T-helper 9 cell (primary cell): ENCODE data around the gene PLEKHA5.
"Not testable (repeated sequence)": the region's sequence is repeated elsewhere in the genome, so short reads cannot be mapped to it uniquely, and the experiment has no call there.

Experiments used
- DNase-seq: peaks from one replicate; pipeline ENCODE4 v3.0.0-alpha.2; 2020

PLEKHA5 gene

DNA sequence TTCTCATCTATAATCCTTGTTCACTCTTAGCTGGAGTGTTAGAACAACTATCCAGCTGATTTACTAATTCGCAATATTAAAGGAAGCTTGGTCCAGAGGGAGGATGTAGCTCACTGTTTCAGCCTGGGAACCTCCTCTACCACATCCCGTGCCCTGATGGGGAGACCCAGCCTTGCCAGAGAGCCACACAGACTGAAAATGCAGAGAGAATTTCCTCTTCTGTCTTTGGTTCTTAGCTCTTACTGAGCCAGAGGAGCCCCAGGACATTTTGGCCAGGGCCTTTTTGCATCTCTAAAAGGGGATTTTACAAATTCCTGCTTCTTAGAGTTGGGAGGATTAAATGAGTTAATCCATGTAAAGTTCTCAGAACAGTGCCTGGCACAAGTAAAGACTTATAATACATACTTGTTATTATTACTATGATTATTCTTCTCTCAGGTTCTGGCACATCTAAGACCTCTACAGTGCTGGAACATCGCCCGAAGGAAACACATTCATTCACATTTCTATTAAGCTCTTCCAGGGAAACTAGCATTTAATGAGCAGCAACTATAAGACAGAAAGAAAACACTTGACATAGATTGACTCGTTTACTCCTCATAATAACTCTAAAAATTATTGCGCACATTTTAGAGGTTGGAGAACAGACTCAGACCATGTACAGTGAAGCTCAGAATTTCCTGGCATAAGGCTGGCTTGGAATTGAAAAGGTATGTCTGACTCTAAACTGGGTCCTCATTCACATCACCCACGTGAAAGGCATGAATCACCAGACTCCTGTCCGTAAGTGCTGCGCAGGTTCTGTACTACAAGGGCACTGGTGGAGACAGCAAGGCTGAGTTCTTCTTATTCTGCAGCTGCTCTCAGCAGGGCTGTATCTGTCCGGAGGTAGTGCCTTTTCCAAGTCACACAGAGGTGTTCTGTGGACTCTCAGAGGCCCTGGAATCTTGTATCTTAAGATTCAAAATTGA, 282.0 kb downstream of the PLEKHA5 start:
- DNase-seq: no peak

DNA sequence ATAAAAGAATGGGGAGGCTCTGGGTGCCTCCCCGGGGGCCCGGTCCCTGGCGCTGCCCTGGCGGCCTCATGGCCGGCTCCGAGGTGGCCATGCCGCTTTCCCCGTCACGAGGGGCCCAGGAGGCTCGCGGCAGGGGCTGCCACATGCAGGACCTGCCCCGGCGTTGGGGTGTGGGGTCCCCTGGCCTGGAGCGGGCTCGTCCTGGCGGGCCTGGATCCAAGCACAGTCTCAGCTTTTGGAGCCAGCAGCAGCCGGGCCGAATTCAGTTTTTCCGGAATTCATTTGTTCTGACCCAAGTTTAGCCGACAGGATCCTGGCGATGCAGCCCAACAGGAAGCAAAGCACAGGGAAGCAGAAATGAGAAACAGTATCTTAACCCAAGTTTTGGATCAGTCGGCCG, 283.3 kb downstream of the PLEKHA5 start:
- DNase-seq: no peak

DNA sequence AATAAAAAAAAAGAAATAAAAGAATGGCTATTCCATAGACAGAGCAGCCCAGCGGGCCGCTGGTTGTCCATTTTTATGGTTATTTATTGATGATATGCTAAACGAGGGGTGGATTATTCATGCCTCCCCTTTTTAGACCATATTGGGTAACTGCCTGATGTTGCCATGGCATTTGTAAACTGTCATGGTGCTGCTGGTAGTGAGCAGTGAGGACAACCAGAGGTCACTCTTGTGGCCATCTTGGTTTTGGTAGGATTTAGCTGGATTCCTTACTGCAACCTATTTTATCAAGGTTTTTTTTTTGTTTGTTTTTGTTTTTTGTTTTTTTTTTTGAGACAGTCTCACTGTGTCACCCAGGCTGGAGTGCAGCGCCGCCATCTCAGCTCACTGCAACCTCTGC, 284.0 kb downstream of the PLEKHA5 start:
- not testable (repeated sequence) for DNase-seq

DNA sequence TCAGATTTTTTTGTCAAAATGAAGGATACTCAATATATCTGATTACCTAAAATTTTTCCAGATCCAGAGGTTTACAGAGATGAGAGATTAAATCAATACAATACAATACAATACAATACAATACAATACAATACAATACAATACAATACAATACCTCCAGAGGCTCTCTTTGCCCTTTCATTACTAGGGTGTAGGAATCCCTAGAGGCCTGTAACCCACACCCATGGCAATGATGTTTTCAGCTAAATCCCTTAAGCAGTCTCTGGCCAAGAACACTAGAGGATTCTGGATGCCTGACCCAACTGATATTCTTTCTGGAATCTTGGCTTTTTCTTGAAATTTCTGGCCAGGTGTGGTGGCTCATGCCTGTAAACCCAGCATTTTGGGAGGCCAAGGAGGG, 286.0 kb downstream of the PLEKHA5 start:
- no peak for DNase-seq

DNA sequence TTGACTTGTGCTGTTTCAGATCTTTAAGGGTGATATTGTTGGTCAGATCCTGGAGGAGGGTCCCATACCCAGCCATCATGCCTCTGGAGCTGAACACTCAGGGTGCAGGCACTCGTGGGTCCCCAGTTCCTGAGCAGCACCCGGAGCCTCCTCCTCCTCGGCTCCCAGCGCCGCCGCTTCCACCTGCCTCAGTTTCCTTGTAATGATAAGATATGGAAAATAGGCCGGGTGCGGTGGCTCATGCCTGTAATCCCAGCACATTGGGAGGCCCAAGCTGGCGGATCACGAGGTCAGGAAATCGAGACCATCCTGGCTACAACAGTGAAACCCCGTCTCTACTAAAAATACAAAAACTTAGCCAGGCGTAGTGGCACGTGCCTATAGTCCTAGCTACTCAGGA, 289.6 kb downstream of the PLEKHA5 start:
- DNase-seq: no peak

DNA sequence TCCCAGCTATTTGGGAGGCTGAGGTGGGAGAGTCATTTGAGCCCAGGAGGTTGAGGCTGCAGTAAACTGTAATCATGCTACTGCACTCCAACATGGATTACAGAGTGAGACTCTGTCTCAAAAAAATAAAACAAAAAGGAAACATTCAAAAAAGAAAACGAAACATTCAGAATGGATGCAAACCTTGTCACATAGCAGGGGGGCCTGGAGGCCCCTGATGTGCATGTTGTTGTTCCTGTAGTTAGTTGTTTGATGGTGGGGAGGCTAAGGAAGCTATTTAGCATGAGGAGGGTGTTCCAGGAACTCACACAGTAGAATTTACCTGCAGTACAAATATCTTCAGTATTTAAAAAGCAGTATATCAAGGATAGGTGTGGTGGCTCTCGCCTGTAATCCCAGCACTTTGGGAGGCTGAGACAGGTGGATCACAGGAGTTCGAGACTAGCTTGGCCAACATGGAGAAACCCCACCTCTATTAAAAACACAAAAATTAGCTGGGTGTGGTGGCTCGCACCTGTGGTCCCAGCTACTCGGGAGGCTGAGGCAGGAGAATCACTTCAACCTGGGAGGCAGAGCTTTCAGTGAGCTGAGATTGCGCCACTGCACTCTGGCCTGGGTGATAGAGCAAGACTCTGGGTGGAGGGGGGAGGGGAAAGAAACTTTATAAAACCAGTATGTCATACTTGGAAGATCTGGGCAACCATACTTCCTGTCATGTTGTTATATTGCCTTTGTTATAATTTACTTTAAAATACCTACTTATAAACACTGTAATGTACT, 292.2 kb downstream of the PLEKHA5 start:
- DNase-seq: no peak

DNA sequence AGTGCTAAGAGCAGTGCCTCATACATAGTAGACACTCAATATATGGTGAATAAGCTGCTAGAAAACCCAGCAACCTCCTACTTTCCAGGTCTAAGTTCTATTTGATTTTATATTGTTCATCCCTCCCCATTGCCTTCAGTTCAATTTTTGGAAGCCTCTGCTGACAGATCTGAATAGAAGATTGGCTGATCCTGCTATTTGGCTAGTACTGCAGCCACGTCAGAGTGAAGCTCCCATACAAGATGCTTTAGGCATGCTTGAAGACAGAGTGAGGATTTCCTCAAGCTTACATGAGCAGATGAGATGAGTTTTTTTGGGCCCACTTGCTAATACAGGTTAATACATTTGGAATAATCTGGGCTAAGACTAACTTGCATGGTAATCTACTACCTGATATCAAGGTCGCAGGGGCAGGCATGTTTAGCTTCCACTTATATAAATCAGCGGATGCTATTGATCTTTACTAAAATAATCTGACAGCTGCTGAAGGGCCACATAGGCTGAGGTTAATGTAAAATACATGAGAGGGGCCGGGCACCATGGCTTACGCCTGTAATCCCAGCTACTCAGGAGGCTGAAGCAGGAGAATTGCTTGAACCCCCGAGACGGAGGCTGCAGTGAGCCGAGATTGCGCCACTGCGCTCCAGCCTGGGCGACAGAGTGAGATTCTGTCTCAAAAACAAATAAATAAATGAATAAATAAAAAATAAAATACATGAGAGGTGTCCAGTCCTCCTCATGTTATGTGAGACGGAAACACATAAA, 293.8 kb downstream of the PLEKHA5 start:
- DNase-seq: no peak
